ENCODE measurements around the gene AANAT. TPM values are rescaled to one million over a fixed set of nuclear protein-coding genes. Genes with fewer than 3 reads are reported as not detected.
"Not testable (repeated sequence)": the region's sequence is repeated elsewhere in the genome, so short reads cannot be mapped to it uniquely, and the experiment has no call there.

Gene AANAT
- total RNA-seq, 2 experiments from 2014 or later: not detected

- ChIA-PET POLR2A (interaction anchor here (0.6 to 8.2 kb wide), 13 partner anchors 11 to 1339 kb away, joined by 3 to 57 read pairs (median 5); partner anchors contain the start of gene AANAT), CTCF (ENCODE audit: unreplicated experiment) (interaction anchor here (0.6 to 3.1 kb wide), 5 partner anchors 11 to 55 kb away, joined by 3 to 28 read pairs (median 12); partner anchors contain the start of gene AANAT)
- Histone ChIP-seq H3K9me2 (ENCODE audit: insufficient read depth, low read length) (no peaks in the 10 kb centered on the region), H3K4me2 (ENCODE audit: low read length) (no peak overlapping the region), H3K4me1 (ENCODE audit: insufficient read depth, low read length, poor library complexity, severe bottlenecking) (peaks cover 60% of the 10 kb centered on the region), H3K79me2 (ENCODE audit: insufficient read depth, low read depth, low read length) (peaks cover 19% of the 10 kb centered on the region), H4K20me1 (ENCODE audit: insufficient read depth, low read length) (no peaks in the 10 kb centered on the region), H2AFZ (ENCODE audit: low read length) (no peak overlapping the region), H3K36me3 (ENCODE audit: insufficient read depth, low read length) (no peaks in the 10 kb centered on the region), H3K4me3 (ENCODE audit: low read depth, low read length, poor library complexity, severe bottlenecking) (no peak overlapping the region), H3K9me3 (ENCODE audit: low read length) (no peaks in the 10 kb centered on the region), H3K27ac (ENCODE audit: low read depth, low read length, poor library complexity, severe bottlenecking) (peak overlapping the region; percentile 18)
- no TSS peak for BruUV-seq (replicated peaks)
- intact Hi-C loops (cut with micrococcal nuclease; ENCODE audit: unreplicated experiment): no loop called here
- peak; percentile 61 for DNase-seq (ENCODE audit: low spot score)
- TF ChIP-seq CTCF (conservative IDR thresholded peaks at IDR 0.05; ENCODE audit: low read length): peak; percentile 74
- TF ChIP-seq EZH2phosphoT487 (IDR thresholded peaks at IDR 0.05; ENCODE audit: borderline replicate concordance, low read depth, low read length): no peak
Measured at GRCh38 chr17:76504117-76504516, 36.7 kb downstream of the AANAT start.

DNA sequence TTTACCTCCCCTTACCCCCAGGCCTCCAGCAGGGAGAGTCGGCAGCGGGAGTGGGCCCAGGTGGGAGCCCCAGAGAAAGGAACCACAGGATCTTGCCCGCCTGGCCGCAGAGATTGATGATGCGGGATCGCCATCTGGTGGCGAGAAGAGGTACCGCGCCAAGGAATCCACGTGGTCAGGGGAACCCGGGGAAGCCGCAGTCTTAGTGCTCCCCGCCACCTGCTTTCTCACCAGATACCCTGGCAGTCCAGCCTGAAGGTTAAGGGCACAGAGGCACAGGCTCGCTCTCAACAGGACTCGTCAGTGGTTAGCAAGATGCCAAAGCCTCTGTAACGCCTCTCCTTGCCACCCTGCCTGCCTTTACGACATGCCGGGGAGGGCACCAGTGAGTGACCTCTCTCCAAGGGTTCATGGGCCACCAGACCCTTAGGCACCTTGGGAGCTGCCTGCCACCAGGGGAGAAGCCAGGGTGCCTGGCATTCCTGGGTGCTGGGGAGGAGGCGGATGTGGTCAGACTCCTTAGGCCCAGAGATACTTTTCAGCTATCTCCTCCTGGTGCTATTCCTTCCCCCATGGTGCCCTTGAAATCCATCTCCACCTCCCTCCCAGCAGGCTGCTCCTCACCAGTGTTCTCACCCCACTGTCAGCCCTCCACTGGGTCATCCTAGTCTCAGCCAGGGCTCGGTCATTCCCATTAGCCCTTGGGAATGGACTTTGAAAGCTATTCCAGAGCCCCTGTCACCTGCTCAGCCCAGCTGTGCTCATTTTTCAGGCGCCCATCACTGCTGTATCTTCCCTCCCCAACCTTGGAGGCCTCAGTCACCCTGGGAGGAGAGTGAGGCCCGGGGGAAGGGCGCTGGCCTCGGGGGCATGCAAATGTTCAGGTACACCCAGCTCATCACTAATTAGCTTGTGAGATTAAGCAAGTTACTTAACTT lies 39.3 kb downstream of the AANAT start:
- Histone ChIP-seq H4K20me1 (ENCODE audit: insufficient read depth, low read length) (no peaks in the 10 kb centered on the region), H3K9me2 (ENCODE audit: insufficient read depth, low read length) (no peaks in the 10 kb centered on the region), H3K4me3 (ENCODE audit: low read depth, low read length, poor library complexity, severe bottlenecking) (no peak overlapping the region), H3K4me2 (ENCODE audit: low read length) (peak overlapping the region; percentile 42), H3K27ac (ENCODE audit: low read depth, low read length, poor library complexity, severe bottlenecking) (peak overlapping the region; percentile 31), H3K79me2 (ENCODE audit: insufficient read depth, low read depth, low read length) (no peaks in the 10 kb centered on the region), H3K9me3 (ENCODE audit: low read length) (no peaks in the 10 kb centered on the region), H3K4me1 (ENCODE audit: insufficient read depth, low read length, poor library complexity, severe bottlenecking) (peaks cover 48% of the 10 kb centered on the region), H2AFZ (ENCODE audit: low read length) (peak overlapping the region; percentile 88), H3K36me3 (ENCODE audit: insufficient read depth, low read length) (no peaks in the 10 kb centered on the region)
- POLR2A ChIA-PET: interaction anchor here (0.7 to 3.1 kb wide), 7 partner anchors 15 to 99 kb away, joined by 3 to 12 read pairs (median 5); no protein-coding TSS in a partner anchor
- peak; percentile 90 for DNase-seq (ENCODE audit: low spot score)
- peak; percentile 100 for TF ChIP-seq CTCF (conservative IDR thresholded peaks at IDR 0.05; ENCODE audit: low read length)
- TF ChIP-seq EZH2phosphoT487 (IDR thresholded peaks at IDR 0.05; ENCODE audit: borderline replicate concordance, low read depth, low read length): no peak
- intact Hi-C loops (cut with micrococcal nuclease; ENCODE audit: unreplicated experiment): loop anchor here (1.0 to 5.0 kb wide), 5 partner anchors 40 to 203 kb away; no protein-coding TSS in a partner anchor
- BruUV-seq (replicated peaks): no TSS peak
- CTCF ChIA-PET (ENCODE audit: unreplicated experiment): interaction anchor here (0.6 to 3.6 kb wide), 6 partner anchors 26 to 122 kb away, joined by 3 to 13 read pairs (median 4); partner anchors contain the start of gene AANAT

- POLR2A ChIA-PET: interaction anchor here (0.5 to 3.1 kb wide), 6 partner anchors 12 to 100 kb away, joined by 3 to 12 read pairs (median 4); no protein-coding TSS in a partner anchor
- not testable (repeated sequence) for H3K36me3 ChIP-seq (ENCODE audit: insufficient read depth, low read length); DNase-seq (ENCODE audit: low spot score); H3K27ac ChIP-seq (ENCODE audit: low read depth, low read length, poor library complexity, severe bottlenecking); BruUV-seq (replicated peaks); H3K9me2 ChIP-seq (ENCODE audit: insufficient read depth, low read length); H2AFZ ChIP-seq (ENCODE audit: low read length); H3K79me2 ChIP-seq (ENCODE audit: insufficient read depth, low read depth, low read length); H3K9me3 ChIP-seq (ENCODE audit: low read length); H3K4me3 ChIP-seq (ENCODE audit: low read depth, low read length, poor library complexity, severe bottlenecking); H4K20me1 ChIP-seq (ENCODE audit: insufficient read depth, low read length); H3K4me2 ChIP-seq (ENCODE audit: low read length)
- intact Hi-C loops (cut with micrococcal nuclease; ENCODE audit: unreplicated experiment): loop anchor here (5.0 kb wide), 1 partner anchor 39 kb away; no protein-coding TSS in a partner anchor
- CTCF ChIA-PET (ENCODE audit: unreplicated experiment): interaction anchor here (1.1 to 3.6 kb wide), 2 partner anchors 50 to 86 kb away, joined by 3 to 13 read pairs; no protein-coding TSS in a partner anchor
- H3K4me1 ChIP-seq (ENCODE audit: insufficient read depth, low read length, poor library complexity, severe bottlenecking): peaks cover 30% of the 10 kb centered on the region
Measured at GRCh38 chr17:76508472-76509063, 41.2 kb downstream of the AANAT start.

All from OCI-LY7 (cell line).